Measurements from ENCODE around the gene MED25. TPM values are rescaled to one million over a fixed set of nuclear protein-coding genes. Genes with fewer than 3 reads are reported as not detected.

MED25 gene
- total and polyA plus RNA-seq, 9 of the 15 experiments (the other 6 are each of a cell fraction or from before 2014, with no cell fraction given): 4.1 to 93.9 (median 19.3) TPM

DNA sequence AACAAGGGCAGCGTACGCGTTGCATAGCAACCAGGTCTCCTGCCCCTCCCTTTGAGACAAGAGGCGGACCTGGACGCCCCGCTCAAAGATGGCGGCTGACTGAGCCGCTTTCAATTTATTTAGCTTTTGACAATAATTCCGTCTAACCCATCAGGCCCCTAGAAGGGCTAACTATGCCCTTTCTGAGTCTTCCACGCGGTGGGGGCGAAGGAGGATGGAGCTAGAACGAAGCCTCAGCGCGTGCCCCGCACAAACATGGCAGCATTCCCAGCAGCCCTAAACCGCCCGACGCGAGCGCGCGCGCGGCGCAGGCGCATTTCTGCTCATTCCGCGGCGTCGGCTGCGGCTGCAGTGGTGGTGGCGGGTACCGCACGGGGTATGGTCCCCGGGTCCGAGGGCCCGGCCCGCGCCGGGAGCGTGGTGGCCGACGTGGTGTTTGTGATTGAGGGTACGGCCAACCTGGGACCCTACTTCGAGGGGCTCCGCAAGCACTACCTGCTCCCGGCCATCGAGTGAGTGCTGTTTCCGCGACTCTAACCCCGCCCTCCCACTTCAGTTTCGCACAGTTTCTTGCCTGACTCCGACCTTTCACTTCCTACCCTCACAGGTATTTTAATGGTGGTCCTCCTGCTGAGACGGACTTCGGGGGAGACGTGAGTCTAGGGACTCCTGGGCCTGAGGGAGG is at the start of gene MED25 (continued):
- TF ChIP-seq, protein P1, sequence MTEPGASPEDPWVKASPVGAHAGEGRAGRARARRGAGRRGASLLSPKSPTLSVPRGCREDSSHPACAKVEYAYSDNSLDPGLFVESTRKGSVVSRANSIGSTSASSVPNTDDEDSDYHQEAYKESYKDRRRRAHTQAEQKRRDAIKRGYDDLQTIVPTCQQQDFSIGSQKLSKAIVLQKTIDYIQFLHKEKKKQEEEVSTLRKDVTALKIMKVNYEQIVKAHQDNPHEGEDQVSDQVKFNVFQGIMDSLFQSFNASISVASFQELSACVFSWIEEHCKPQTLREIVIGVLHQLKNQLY (CRISPR knock-in tag; conservative IDR thresholded peaks at IDR 0.05): no peak
- TF ChIP-seq HMG20A (CRISPR knock-in tag; conservative IDR thresholded peaks at IDR 0.05) (no peak), ZNF324 (CRISPR knock-in tag; IDR thresholded peaks at IDR 0.05) (no peak), POLR3G (IDR thresholded peaks at IDR 0.05; ENCODE audit: extremely low read depth, insufficient read length, insufficient replicate concordance) (no peak), ZNF77 (CRISPR knock-in tag; IDR thresholded peaks at IDR 0.05) (no peak), GABPA (tag; conservative IDR thresholded peaks at IDR 0.05; ENCODE audit: low read depth) (no peak; the same call in 1 of the 2 replicates), RBM14 (IDR thresholded peaks at IDR 0.05; ENCODE audit: borderline replicate concordance, insufficient read depth, low read depth, low read length) (no peak), TOE1 (IDR thresholded peaks at IDR 0.05; ENCODE audit: borderline replicate concordance) (no peak; the same call in none of the 2 replicates), TOE1 (CRISPR knock-in tag; IDR thresholded peaks at IDR 0.05; ENCODE audit: borderline replicate concordance, low read depth) (no peak), ZSCAN32 (CRISPR knock-in tag; IDR thresholded peaks at IDR 0.05) (no peak), BRD9 (IDR thresholded peaks at IDR 0.05; ENCODE audit: low read depth, partially characterized antibody) (no peak), PHTF2 (CRISPR knock-in tag; IDR thresholded peaks at IDR 0.05) (no peak), CREB1 (IDR thresholded peaks at IDR 0.05) (peak; percentile 46; the same call in 1 of the 2 replicates), CREB1 (CRISPR knock-in tag; IDR thresholded peaks at IDR 0.05) (peak; percentile 60; the same call in 1 of the 2 replicates), MECOM (CRISPR knock-in tag; IDR thresholded peaks at IDR 0.05) (no peak), HNRNPLL (IDR thresholded peaks at IDR 0.05; ENCODE audit: low read depth, low read length, poor library complexity, severe bottlenecking) (peak; percentile 34), DACH1 (IDR thresholded peaks at IDR 0.05; ENCODE audit: partially characterized antibody) (no peak), TRIM24 (IDR thresholded peaks at IDR 0.05) (no peak), TCF3 (CRISPR knock-in tag; IDR thresholded peaks at IDR 0.05) (no peak; the same call in 1 of the 2 replicates)
- TF ChIP-seq, protein P2, sequence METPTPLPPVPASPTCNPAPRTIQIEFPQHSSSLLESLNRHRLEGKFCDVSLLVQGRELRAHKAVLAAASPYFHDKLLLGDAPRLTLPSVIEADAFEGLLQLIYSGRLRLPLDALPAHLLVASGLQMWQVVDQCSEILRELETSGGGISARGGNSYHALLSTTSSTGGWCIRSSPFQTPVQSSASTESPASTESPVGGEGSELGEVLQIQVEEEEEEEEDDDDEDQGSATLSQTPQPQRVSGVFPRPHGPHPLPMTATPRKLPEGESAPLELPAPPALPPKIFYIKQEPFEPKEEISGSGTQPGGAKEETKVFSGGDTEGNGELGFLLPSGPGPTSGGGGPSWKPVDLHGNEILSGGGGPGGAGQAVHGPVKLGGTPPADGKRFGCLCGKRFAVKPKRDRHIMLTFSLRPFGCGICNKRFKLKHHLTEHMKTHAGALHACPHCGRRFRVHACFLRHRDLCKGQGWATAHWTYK (CRISPR knock-in tag; IDR thresholded peaks at IDR 0.05): 0 out of 2 replicates have a peak, but pooled peaks have one; percentile 8
- TF ChIP-seq, protein P3, sequence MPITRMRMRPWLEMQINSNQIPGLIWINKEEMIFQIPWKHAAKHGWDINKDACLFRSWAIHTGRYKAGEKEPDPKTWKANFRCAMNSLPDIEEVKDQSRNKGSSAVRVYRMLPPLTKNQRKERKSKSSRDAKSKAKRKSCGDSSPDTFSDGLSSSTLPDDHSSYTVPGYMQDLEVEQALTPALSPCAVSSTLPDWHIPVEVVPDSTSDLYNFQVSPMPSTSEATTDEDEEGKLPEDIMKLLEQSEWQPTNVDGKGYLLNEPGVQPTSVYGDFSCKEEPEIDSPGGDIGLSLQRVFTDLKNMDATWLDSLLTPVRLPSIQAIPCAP (CRISPR knock-in tag; IDR thresholded peaks at IDR 0.05; ENCODE audit: borderline replicate concordance): no peak
- TF ChIP-seq, protein P4, sequence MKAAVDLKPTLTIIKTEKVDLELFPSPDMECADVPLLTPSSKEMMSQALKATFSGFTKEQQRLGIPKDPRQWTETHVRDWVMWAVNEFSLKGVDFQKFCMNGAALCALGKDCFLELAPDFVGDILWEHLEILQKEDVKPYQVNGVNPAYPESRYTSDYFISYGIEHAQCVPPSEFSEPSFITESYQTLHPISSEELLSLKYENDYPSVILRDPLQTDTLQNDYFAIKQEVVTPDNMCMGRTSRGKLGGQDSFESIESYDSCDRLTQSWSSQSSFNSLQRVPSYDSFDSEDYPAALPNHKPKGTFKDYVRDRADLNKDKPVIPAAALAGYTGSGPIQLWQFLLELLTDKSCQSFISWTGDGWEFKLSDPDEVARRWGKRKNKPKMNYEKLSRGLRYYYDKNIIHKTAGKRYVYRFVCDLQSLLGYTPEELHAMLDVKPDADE (conservative IDR thresholded peaks at IDR 0.05; ENCODE audit: control insufficient read depth, low read depth, low read length): peak; percentile 2; the same call in 1 of the 2 replicates
- TF ChIP-seq, protein P5, sequence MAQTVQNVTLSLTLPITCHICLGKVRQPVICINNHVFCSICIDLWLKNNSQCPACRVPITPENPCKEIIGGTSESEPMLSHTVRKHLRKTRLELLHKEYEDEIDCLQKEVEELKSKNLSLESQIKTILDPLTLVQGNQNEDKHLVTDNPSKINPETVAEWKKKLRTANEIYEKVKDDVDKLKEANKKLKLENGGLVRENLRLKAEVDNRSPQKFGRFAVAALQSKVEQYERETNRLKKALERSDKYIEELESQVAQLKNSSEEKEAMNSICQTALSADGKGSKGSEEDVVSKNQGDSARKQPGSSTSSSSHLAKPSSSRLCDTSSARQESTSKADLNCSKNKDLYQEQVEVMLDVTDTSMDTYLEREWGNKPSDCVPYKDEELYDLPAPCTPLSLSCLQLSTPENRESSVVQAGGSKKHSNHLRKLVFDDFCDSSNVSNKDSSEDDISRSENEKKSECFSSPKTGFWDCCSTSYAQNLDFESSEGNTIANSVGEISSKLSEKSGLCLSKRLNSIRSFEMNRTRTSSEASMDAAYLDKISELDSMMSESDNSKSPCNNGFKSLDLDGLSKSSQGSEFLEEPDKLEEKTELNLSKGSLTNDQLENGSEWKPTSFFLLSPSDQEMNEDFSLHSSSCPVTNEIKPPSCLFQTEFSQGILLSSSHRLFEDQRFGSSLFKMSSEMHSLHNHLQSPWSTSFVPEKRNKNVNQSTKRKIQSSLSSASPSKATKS (CRISPR knock-in tag; IDR thresholded peaks at IDR 0.05): no peak

All from K562 (cell line).